Liver (tissue), 3 donors: ENCODE measurements around the gene RBKS.

Source experiments
- ATF3 ChIP-seq: IDR thresholded peaks from 2 replicates; pipeline ENCODE4 v1.6.1; 2016; ENCODE audit warnings: antibody characterized with exemption
- CTCF ChIP-seq: fragments of 150-350 bp; IDR thresholded peaks from 2 replicates; pipeline ENCODE4 v1.5.1; 2017; ENCODE audit warnings: improper control_type of control experiment, low read depth, low read length; ENCODE audit not compliant: missing input control
- FOXA1 ChIP-seq: IDR thresholded peaks from 2 replicates; pipeline ENCODE4 v1.6.1; 2016; ENCODE audit warnings: antibody characterized with exemption
- FOXA2 ChIP-seq: IDR thresholded peaks from 2 replicates; pipeline ENCODE4 v1.6.1; 2016; ENCODE audit warnings: antibody characterized with exemption
- GABPA ChIP-seq, 2 donors: IDR thresholded peaks in 1 of 2; conservative IDR thresholded peaks in 1 of 2; 2 replicates each; pipeline ENCODE4 v1.6.1; 2016; ENCODE audit warnings: antibody characterized with exemption in 2 of 2, mild to moderate bottlenecking in 1 of 2, moderate library complexity in 1 of 2
- JUND ChIP-seq, 2 donors: IDR thresholded peaks; 2 replicates each; pipeline ENCODE4 v1.6.1; 2016; ENCODE audit warnings: antibody characterized with exemption in 2 of 2
- NR2F2 ChIP-seq: IDR thresholded peaks from 2 replicates; pipeline ENCODE4 v1.6.1; 2016; ENCODE audit warnings: antibody characterized with exemption
- RAD21 ChIP-seq, 2 donors: IDR thresholded peaks; 2 replicates each; pipeline ENCODE4 v1.6.1; 2016; ENCODE audit warnings: antibody characterized with exemption in 2 of 2, mild to moderate bottlenecking in 2 of 2
- SP1 ChIP-seq: IDR thresholded peaks from 2 replicates; pipeline ENCODE4 v1.6.1; 2018; ENCODE audit warnings: antibody characterized with exemption, mild to moderate bottlenecking
- TAF1 ChIP-seq: conservative IDR thresholded peaks from 2 replicates; pipeline ENCODE4 v1.6.1; 2016; ENCODE audit warnings: antibody characterized with exemption, mild to moderate bottlenecking
- YY1 ChIP-seq: IDR thresholded peaks from 2 replicates; pipeline ENCODE4 v1.6.1; 2016; ENCODE audit warnings: antibody characterized with exemption, mild to moderate bottlenecking
- TF ChIP-seq, protein P1 (sequence below): IDR thresholded peaks from 2 replicates; pipeline ENCODE4 v1.6.1; 2016; ENCODE audit warnings: antibody characterized with exemption
- TF ChIP-seq, protein P2 (sequence below): IDR thresholded peaks from 2 replicates; pipeline ENCODE4 v1.6.1; 2016; ENCODE audit warnings: antibody characterized with exemption
- TF ChIP-seq, protein P3 (sequence below): IDR thresholded peaks from 2 replicates; pipeline ENCODE4 v1.6.1; 2016; ENCODE audit warnings: antibody characterized with exemption, mild to moderate bottlenecking
- donor health status: healthy.
- donor health status: healthy.

DNA sequence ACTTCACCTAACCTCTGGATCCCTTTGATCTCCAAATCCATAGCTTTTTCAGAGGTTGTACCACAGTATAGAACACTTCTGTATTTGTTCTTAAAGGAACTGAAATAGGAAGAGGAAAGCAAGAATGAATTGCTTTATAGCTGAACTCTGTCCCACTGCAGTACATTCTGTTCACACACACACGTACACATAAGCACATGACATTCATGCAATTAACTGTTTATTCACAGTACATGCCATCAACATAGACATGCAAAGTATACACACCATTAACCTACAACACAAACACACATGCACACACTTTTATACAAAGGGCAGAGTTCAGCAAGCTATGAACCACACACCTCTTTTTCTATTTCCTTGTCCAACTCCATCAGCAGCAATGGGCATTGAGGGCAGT lies 75.4 kb downstream of the RBKS start:
- TF ChIP-seq SP1 (no peak), CTCF (no peak), TAF1 (no peak), JUND (IDR thresholded peaks at IDR 0.05) (no peak), FOXA2 (no peak), RAD21 (IDR thresholded peaks at IDR 0.05) (no peak), NR2F2 (no peak), YY1 (no peak), FOXA1 (no peak), GABPA (IDR thresholded peaks at IDR 0.05 in 1 of 2, conservative IDR thresholded peaks at IDR 0.05 in 1 of 2) (no peak), ATF3 (no peak)
- TF ChIP-seq, protein P1, sequence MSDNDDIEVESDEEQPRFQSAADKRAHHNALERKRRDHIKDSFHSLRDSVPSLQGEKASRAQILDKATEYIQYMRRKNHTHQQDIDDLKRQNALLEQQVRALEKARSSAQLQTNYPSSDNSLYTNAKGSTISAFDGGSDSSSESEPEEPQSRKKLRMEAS: no peak
- TF ChIP-seq, protein P2, sequence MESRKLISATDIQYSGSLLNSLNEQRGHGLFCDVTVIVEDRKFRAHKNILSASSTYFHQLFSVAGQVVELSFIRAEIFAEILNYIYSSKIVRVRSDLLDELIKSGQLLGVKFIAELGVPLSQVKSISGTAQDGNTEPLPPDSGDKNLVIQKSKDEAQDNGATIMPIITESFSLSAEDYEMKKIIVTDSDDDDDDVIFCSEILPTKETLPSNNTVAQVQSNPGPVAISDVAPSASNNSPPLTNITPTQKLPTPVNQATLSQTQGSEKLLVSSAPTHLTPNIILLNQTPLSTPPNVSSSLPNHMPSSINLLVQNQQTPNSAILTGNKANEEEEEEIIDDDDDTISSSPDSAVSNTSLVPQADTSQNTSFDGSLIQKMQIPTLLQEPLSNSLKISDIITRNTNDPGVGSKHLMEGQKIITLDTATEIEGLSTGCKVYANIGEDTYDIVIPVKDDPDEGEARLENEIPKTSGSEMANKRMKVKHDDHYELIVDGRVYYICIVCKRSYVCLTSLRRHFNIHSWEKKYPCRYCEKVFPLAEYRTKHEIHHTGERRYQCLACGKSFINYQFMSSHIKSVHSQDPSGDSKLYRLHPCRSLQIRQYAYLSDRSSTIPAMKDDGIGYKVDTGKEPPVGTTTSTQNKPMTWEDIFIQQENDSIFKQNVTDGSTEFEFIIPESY: no peak
- TF ChIP-seq, protein P3, sequence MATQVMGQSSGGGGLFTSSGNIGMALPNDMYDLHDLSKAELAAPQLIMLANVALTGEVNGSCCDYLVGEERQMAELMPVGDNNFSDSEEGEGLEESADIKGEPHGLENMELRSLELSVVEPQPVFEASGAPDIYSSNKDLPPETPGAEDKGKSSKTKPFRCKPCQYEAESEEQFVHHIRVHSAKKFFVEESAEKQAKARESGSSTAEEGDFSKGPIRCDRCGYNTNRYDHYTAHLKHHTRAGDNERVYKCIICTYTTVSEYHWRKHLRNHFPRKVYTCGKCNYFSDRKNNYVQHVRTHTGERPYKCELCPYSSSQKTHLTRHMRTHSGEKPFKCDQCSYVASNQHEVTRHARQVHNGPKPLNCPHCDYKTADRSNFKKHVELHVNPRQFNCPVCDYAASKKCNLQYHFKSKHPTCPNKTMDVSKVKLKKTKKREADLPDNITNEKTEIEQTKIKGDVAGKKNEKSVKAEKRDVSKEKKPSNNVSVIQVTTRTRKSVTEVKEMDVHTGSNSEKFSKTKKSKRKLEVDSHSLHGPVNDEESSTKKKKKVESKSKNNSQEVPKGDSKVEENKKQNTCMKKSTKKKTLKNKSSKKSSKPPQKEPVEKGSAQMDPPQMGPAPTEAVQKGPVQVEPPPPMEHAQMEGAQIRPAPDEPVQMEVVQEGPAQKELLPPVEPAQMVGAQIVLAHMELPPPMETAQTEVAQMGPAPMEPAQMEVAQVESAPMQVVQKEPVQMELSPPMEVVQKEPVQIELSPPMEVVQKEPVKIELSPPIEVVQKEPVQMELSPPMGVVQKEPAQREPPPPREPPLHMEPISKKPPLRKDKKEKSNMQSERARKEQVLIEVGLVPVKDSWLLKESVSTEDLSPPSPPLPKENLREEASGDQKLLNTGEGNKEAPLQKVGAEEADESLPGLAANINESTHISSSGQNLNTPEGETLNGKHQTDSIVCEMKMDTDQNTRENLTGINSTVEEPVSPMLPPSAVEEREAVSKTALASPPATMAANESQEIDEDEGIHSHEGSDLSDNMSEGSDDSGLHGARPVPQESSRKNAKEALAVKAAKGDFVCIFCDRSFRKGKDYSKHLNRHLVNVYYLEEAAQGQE: no peak
